Uterus (tissue), 4 donors: ENCODE measurements around the gene CRYGB. TPM values are rescaled to one million over a fixed set of nuclear protein-coding genes. Genes with fewer than 3 reads are reported as not detected.
"Not testable (repeated sequence)": the region's sequence is repeated elsewhere in the genome, so short reads cannot be mapped to it uniquely, and the experiment has no call there.

Experiments
- DNase-seq, 2 donors: peaks; one replicate each; pipeline ENCODE4 v3.0.0-alpha.2; 2019 to 2020
- H3K27ac ChIP-seq, 2 donors: fragments of 200-600 bp; sonication (generic); 1 replicate in 1 of 2; 2 replicates in 1 of 2; pipeline ENCODE4 v1.5.1; 2016 to 2018
- H3K27me3 ChIP-seq, 2 donors: fragments of 200-600 bp; sonication (generic); one replicate each; pipeline ENCODE4 v1.5.1; 2018 to 2019; ENCODE audit warnings: control low read depth in 1 of 2
- H3K36me3 ChIP-seq, 2 donors: fragments of 200-600 bp; sonication (generic); one replicate each; pipeline ENCODE4 v1.5.1; 2019; ENCODE audit warnings: control low read depth in 1 of 2
- H3K4me1 ChIP-seq, 2 donors: fragments of 200-600 bp; sonication (generic); one replicate each; pipeline ENCODE4 v1.5.1; 2018 to 2019; ENCODE audit warnings: control low read depth in 1 of 2
- H3K4me3 ChIP-seq, 2 donors: fragments of 200-600 bp; sonication (generic); 1 replicate in 1 of 2; 2 replicates in 1 of 2; pipeline ENCODE4 v1.5.1; 2018 to 2019; ENCODE audit warnings: mild to moderate bottlenecking in 1 of 2
- H3K9me3 ChIP-seq, 2 donors: fragments of 200-600 bp; sonication (generic); one replicate each; pipeline ENCODE4 v1.5.1; 2019; ENCODE audit warnings: control low read depth in 1 of 2
- CTCF ChIP-seq, 4 experiments: fragments of 200-600 bp in 2 of 4; fragments of 450-650 bp in 2 of 4; sonication (generic) in 2 of 4; IDR thresholded peaks; one replicate each; pipeline ENCODE4 v1.5.1; 2016 to 2019; ENCODE audit warnings: antibody characterized with exemption in 4 of 4, mild to moderate bottlenecking in 2 of 4, moderate library complexity in 1 of 4
- POLR2A ChIP-seq, 2 donors: fragments of 450-650 bp; IDR thresholded peaks; one replicate each; pipeline ENCODE4 v1.6.1; 2016; ENCODE audit warnings: antibody characterized with exemption in 2 of 2, mild to moderate bottlenecking in 1 of 2, moderate library complexity in 1 of 2
- intact Hi-C: fragments of 100-400 bp; cut with DNase I; formaldehyde crosslinking; loops from one replicate; pipeline ENCODE4 v1.15.1; 2023; ENCODE audit warnings: low total_unique reads
- total RNA-seq, 4 donors: library from RNA; depleted of rRNA in 3 of 4; stranded (reverse); fragments of >200 nt in 3 of 4; gene quantifications; one replicate each; pipeline versions ENCODE4 v1.1.0 to v1.2.4, GENCODE V29; 2014 to 2023
- donor health status: DM: yes; HTN: yes; CAD: no.

Gene CRYGB
- total RNA-seq, 4 donors from 2014 or later, result not detected

DNA sequence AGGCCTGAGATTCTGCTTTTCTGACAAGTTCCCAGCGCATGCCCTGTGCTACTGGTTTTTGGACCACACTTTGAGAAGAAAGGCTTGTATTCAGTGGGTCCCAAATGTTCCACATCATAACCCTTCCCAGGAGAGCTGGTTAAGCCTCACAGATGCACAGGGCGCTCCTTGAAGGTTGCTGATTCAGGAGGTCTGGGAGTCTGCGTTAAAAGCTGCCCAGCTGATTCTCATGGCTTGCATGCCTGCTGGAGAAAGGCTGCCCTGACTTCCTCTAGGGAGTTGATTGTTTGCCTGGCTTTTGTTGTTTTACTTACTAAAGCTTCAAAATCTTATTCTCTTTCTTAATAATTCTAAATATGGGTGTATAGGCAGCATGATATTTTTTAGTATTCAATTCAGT, 42.3 kb downstream of the CRYGB start:
- TF ChIP-seq POLR2A (IDR thresholded peaks at IDR 0.05), result no peak
- no peak for TF ChIP-seq CTCF (IDR thresholded peaks at IDR 0.05)
- Histone ChIP-seq H3K27ac (no peak overlapping the region), H3K36me3 (no peaks in the 10 kb centered on the region), H3K9me3 (no peaks in the 10 kb centered on the region), H3K4me3 (no peak overlapping the region), H3K27me3 (no peaks in the 10 kb centered on the region), H3K4me1 (no peaks in the 10 kb centered on the region)
- DNase-seq, result no peak
- intact Hi-C loops, result no loop called here

DNA sequence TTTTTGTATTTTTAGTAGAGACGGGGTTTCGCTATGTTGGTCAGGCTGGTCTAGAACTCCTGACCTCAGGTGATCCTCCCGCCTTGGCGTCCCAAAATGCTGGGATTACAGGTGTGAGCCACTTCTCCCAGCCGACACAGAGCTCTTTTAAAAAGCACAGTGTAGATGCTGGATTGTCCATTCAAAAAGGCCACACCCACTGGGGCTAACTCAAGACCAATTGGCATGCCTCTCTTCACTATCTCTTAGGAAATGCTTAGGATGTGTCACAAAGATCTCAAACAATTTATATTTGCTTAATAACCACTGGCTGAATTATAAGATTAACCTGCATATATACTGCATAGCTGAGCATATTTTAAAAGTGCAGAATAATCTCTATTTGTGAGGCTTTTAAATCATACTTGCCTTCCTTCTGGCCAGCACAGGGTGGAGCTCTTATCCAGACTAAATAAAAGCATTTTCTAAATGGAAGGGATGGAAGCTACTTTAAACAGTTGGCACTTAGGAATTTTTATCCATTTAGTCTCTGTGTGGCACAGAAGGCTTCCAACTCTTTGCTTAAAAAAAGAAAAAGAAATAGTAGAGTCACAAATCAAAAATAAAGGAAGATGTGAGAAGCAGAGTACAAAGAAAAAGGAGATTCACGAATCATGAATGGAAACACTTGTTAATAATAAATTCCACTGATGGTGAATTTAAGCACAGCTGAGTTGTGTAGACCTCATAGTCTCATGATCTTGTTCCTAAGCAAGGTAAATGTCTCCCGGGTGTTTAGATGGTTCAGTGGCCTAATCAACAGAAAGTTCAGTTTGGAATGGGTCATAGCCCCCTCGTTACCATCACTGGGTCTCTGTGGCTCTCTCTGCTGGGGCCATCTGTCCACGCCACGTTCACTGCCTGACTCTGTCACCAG, 44.0 kb downstream of the CRYGB start:
- Histone ChIP-seq H3K36me3 (no peaks in the 10 kb centered on the region), H3K27me3 (no peaks in the 10 kb centered on the region), H3K4me1 (no peaks in the 10 kb centered on the region), H3K9me3 (no peaks in the 10 kb centered on the region), H3K4me3 (no peak overlapping the region), H3K27ac (no peak overlapping the region)
- DNase-seq, result no peak
- intact Hi-C loops, result no loop called here
- TF ChIP-seq POLR2A (IDR thresholded peaks at IDR 0.05) (no peak), CTCF (IDR thresholded peaks at IDR 0.05) (no peak)

DNA sequence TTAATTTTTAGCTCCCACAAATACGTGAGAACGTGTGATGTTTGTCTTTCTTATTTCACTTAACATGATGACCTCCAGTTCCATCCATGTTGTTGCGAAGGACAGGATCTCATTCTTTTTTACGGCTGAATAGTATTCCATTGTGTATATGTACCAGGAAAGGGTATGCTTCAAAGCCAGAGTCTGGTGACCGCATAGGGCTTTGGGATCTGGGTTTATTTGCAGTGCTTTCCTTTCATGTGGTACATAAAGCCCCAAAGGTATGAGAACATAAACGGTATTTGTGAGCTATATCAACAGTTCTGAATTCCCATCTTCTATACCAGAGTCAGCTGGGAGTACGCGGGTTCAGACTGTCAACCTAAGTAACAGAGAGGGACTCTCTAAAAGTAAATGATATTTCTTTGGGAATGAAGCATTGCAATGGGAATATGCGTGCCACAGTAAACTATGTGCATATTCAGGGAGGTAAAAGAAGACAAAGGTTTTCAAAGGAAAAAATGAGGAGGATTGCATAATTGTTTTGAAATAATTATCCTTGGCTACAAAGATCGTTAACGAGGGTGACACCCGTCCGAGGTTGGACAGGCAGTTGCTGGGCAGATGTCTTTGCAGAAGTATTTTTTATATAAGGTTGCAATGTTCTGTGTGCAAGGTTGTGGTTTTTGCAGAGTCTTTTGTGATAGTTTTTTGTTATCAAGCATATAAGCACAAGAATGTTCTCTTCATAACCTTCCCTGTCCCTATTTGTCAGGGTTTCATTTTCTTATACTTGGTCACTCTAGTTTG, 46.1 kb downstream of the CRYGB start:
- H3K27me3 ChIP-seq, result no peaks in the 10 kb centered on the region
- H3K9me3 ChIP-seq, result no peaks in the 10 kb centered on the region
- H3K4me1 ChIP-seq, result no peaks in the 10 kb centered on the region
- no peak overlapping the region for H3K27ac ChIP-seq
- H3K4me3 ChIP-seq, result no peak overlapping the region
- TF ChIP-seq POLR2A (IDR thresholded peaks at IDR 0.05) (no peak), CTCF (IDR thresholded peaks at IDR 0.05) (no peak)
- no peaks in the 10 kb centered on the region for H3K36me3 ChIP-seq
- DNase-seq, result no peak
- intact Hi-C loops, result no loop called here

DNA sequence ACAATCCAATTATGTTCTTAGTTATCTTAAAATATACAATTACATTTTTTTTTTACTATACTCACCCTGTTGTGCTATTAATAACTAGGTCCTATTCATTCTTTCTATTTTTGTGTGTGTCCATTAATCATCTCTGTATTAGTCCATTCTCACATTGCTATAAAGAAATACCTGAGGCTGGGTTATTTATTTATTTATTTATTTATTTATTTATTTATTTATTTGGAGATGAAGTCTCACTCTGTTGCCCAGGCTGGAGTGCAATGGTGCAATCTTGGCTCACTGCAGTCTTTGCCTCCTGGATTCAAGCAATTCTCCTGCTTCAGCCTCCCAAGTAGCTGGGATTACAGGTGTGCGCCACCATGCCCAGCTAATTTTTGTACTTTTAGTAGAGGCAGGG, 47.3 kb downstream of the CRYGB start:
- H3K4me3 ChIP-seq, H3K9me3 ChIP-seq, H3K27ac ChIP-seq, H3K27me3 ChIP-seq, H3K4me1 ChIP-seq, H3K36me3 ChIP-seq, DNase-seq, intact Hi-C loops: not testable (repeated sequence)

- H3K27ac ChIP-seq, result no peak overlapping the region
- no peaks in the 10 kb centered on the region for H3K9me3 ChIP-seq
- no peaks in the 10 kb centered on the region for H3K27me3 ChIP-seq
- intact Hi-C loops, result no loop called here
- no peaks in the 10 kb centered on the region for H3K36me3 ChIP-seq
- TF ChIP-seq CTCF (IDR thresholded peaks at IDR 0.05), result no peak
- H3K4me1 ChIP-seq, result no peaks in the 10 kb centered on the region
- H3K4me3 ChIP-seq, result no peak overlapping the region
- DNase-seq, result no peak
These were observed 47.7 kb downstream of the CRYGB start for GRCh38 chr2:208098267-208098666.
